ENCODE results near the gene CDC42EP1.
"Not testable (repeated sequence)": the region's sequence is repeated elsewhere in the genome, so short reads cannot be mapped to it uniquely, and the experiment has no call there.

DNA sequence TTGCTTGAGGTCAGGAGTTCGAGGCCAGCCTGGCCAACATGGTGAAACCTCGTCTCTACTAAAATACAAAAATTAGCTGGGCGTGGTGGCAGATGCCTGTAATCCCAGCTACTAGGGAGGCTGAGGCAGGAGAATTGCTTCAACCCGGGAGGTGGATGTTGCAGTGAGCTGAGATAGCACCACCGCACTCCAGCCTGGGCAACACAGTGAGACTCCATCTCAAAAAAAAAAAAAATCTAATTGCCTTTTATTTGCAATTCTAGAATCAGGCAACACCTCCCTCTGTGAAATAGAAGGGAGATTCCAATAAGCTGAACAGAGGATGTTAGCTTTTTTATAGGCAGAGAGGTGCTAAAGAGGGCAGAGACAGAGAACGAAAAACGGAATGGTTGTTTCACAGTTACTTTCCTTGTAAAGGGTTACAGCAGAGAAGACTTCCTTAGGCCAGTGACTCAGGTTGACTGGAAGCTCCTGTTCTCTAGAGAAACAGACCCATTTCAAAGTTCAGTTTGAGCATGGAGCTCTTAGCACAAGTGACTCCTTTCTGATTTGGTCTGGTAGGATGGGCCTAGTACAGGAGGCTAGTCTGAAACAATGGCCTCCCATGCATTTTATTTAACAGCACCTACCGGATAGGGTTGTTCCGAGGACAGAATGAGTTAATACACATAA lies 33.1 kb upstream of the CDC42EP1 start:
- TF ChIP-seq, protein P1, sequence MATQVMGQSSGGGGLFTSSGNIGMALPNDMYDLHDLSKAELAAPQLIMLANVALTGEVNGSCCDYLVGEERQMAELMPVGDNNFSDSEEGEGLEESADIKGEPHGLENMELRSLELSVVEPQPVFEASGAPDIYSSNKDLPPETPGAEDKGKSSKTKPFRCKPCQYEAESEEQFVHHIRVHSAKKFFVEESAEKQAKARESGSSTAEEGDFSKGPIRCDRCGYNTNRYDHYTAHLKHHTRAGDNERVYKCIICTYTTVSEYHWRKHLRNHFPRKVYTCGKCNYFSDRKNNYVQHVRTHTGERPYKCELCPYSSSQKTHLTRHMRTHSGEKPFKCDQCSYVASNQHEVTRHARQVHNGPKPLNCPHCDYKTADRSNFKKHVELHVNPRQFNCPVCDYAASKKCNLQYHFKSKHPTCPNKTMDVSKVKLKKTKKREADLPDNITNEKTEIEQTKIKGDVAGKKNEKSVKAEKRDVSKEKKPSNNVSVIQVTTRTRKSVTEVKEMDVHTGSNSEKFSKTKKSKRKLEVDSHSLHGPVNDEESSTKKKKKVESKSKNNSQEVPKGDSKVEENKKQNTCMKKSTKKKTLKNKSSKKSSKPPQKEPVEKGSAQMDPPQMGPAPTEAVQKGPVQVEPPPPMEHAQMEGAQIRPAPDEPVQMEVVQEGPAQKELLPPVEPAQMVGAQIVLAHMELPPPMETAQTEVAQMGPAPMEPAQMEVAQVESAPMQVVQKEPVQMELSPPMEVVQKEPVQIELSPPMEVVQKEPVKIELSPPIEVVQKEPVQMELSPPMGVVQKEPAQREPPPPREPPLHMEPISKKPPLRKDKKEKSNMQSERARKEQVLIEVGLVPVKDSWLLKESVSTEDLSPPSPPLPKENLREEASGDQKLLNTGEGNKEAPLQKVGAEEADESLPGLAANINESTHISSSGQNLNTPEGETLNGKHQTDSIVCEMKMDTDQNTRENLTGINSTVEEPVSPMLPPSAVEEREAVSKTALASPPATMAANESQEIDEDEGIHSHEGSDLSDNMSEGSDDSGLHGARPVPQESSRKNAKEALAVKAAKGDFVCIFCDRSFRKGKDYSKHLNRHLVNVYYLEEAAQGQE (IDR thresholded peaks at IDR 0.05; ENCODE audit: low read depth, low read length) = not testable (repeated sequence)
- TF ChIP-seq FOXM1 (IDR thresholded peaks at IDR 0.05; ENCODE audit: low read depth); FOSL2 (IDR thresholded peaks at IDR 0.05; ENCODE audit: borderline replicate concordance, low read depth); RFX5 (IDR thresholded peaks at IDR 0.05; ENCODE audit: low read length); GABPA (IDR thresholded peaks at IDR 0.05; ENCODE audit: low read depth); CHD2 (IDR thresholded peaks at IDR 0.05; ENCODE audit: low read length, partially characterized antibody); POLR2AphosphoS5 (IDR thresholded peaks at IDR 0.05; ENCODE audit: low read depth, low read length); TAF1 (IDR thresholded peaks at IDR 0.05; ENCODE audit: borderline replicate concordance, low read depth, low read length); RAD21 (IDR thresholded peaks at IDR 0.05; ENCODE audit: low read length); EP300 (IDR thresholded peaks at IDR 0.05; ENCODE audit: borderline replicate concordance in 1 of 2, low read depth in 1 of 2, low read length in 1 of 2); JUND (IDR thresholded peaks at IDR 0.05): not testable (repeated sequence)
- TF ChIP-seq, protein P2, sequence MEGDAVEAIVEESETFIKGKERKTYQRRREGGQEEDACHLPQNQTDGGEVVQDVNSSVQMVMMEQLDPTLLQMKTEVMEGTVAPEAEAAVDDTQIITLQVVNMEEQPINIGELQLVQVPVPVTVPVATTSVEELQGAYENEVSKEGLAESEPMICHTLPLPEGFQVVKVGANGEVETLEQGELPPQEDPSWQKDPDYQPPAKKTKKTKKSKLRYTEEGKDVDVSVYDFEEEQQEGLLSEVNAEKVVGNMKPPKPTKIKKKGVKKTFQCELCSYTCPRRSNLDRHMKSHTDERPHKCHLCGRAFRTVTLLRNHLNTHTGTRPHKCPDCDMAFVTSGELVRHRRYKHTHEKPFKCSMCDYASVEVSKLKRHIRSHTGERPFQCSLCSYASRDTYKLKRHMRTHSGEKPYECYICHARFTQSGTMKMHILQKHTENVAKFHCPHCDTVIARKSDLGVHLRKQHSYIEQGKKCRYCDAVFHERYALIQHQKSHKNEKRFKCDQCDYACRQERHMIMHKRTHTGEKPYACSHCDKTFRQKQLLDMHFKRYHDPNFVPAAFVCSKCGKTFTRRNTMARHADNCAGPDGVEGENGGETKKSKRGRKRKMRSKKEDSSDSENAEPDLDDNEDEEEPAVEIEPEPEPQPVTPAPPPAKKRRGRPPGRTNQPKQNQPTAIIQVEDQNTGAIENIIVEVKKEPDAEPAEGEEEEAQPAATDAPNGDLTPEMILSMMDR (IDR thresholded peaks at IDR 0.05) = not testable (repeated sequence)
- TF ChIP-seq, protein P3, sequence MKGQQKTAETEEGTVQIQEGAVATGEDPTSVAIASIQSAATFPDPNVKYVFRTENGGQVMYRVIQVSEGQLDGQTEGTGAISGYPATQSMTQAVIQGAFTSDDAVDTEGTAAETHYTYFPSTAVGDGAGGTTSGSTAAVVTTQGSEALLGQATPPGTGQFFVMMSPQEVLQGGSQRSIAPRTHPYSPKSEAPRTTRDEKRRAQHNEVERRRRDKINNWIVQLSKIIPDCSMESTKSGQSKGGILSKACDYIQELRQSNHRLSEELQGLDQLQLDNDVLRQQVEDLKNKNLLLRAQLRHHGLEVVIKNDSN (IDR thresholded peaks at IDR 0.05; ENCODE audit: borderline replicate concordance, low read depth) = not testable (repeated sequence)

Measured in SK-N-SH (cell line).